Measurements from ENCODE around the gene DUOXA1. TPM values are rescaled to one million over a fixed set of nuclear protein-coding genes. Genes with fewer than 3 reads are reported as not detected.

DUOXA1 gene
- total and polyA plus RNA-seq, 2 of the 4 experiments (the other 2 are of a cell fraction) = 0.02 TPM; not detected in 1

GRCh38 chr15:45163508-45163856 is 33.8 kb upstream of the DUOXA1 start:
- DNase-seq = no peak
- no TSS peak for BruUV-seq (replicated peaks)
- Histone ChIP-seq H3K27ac (ENCODE audit: insufficient read depth, low read length) (no peak overlapping the region), H3K14ac (replicated peaks; ENCODE audit: low read depth, low read length) (0 out of 2 replicates have a peak overlapping the region, but pooled peaks have one; percentile 21), H2AK9ac (replicated peaks; ENCODE audit: low read depth, low read length, poor library complexity) (no peak overlapping the region), H3K36me3 (ENCODE audit: control insufficient read depth, insufficient read depth, low read length) (no peaks in the 10 kb centered on the region), H4K20me1 (ENCODE audit: insufficient read depth, low read length) (no peaks in the 10 kb centered on the region), H3K56ac (ENCODE audit: extremely low read depth, insufficient read depth, low read length) (no peak overlapping the region), H3K79me1 (ENCODE audit: low read depth in 1 of 2, low read length in 2 of 2) (peaks cover 5 to 20% of the 10 kb centered on the region in 2 experiments), H2BK5ac (ENCODE audit: low read depth, low read length, poor library complexity, severe bottlenecking) (no peak overlapping the region), H3K4me1 (ENCODE audit: control insufficient read depth, insufficient read depth, low read length) (peaks cover 8% of the 10 kb centered on the region), H4K5ac (ENCODE audit: low read depth, low read length) (no peak overlapping the region), H3K27me3 (ENCODE audit: control insufficient read depth, insufficient read depth, low read length) (no peaks in the 10 kb centered on the region), H3K4ac (ENCODE audit: low read depth, low read length) (peak overlapping the region; percentile 58; the same call in 1 of the 2 replicates), H2AFZ (replicated peaks; ENCODE audit: low read length, poor library complexity) (peak overlapping the region; percentile 86), H3K23ac (ENCODE audit: low read depth, low read length) (no peak overlapping the region), H3K9me3 (ENCODE audit: control insufficient read depth, insufficient read depth, low read length) (no peaks in the 10 kb centered on the region), H2BK20ac (ENCODE audit: low read depth, low read length) (no peak overlapping the region), H3K18ac (ENCODE audit: low read depth, low read length) (no peak overlapping the region), H3K4me2 (ENCODE audit: low read depth, low read length) (no peak overlapping the region), H3K4me3 (ENCODE audit: insufficient read depth, low read depth, low read length) (no peak overlapping the region), H4K91ac (ENCODE audit: insufficient read depth, low read depth, low read length) (peak overlapping the region; percentile 43; the same call in 1 of the 2 replicates), H2BK120ac (ENCODE audit: low read depth, low read length) (no peak overlapping the region), H4K8ac (ENCODE audit: low read depth in 2 of 2, low read length in 2 of 2) (peak overlapping the region in 1 of 2 experiments; percentile 34; a peak in 1 of 4 replicates), H3K9me1 (ENCODE audit: insufficient read depth, low read length) (peaks cover 6% of the 10 kb centered on the region), H2BK15ac (ENCODE audit: low read depth, low read length) (no peak overlapping the region), H3K9ac (ENCODE audit: low read depth, low read length) (no peak overlapping the region), H2AK5ac (ENCODE audit: low read depth, low read length) (peak overlapping the region; percentile 57)
- POLR2A ChIA-PET (ENCODE audit: unreplicated experiment) = interaction anchor here (1.0 kb wide), 1 partner anchor 238 kb away, joined by 3 read pairs; a partner anchor contains a TSS
- in situ Hi-C loops (cut with MboI; ENCODE audit: low sequenced_read_pairs) = loop anchor here (5.0 kb wide), 1 partner anchor 239 kb away; a partner anchor contains a TSS
- CTCF ChIA-PET = interaction anchor here (0.6 to 3.2 kb wide), 12 partner anchors 34 to 267 kb away, joined by 3 to 27 read pairs (median 4); a partner anchor contains a TSS
- WGBS, 2 experiments (ENCODE audit: extremely low coverage in 2 of 2, insufficient read length in 1 of 2) = 40% methylated on average over 1 of the region's 9 CpGs; no CpG with 5 or more reads in 1 of the 2 experiments
- dilution Hi-C loops (cut with HindIII; ENCODE audit: low sequenced_read_pairs, unreplicated experiment) = no loop called here
- TF ChIP-seq RCOR1 (IDR thresholded peaks at IDR 0.05; ENCODE audit: insufficient replicate concordance, low read length) = no peak
- TF ChIP-seq POLR2A (IDR thresholded peaks at IDR 0.05; ENCODE audit: low read depth, low read length) = no peak
- no peak for TF ChIP-seq MXI1 (IDR thresholded peaks at IDR 0.05; ENCODE audit: borderline replicate concordance, low read depth, low read length)
- TF ChIP-seq SMC3 (IDR thresholded peaks at IDR 0.05; ENCODE audit: low read depth, low read length) = no peak
- TF ChIP-seq ELK1 (IDR thresholded peaks at IDR 0.05; ENCODE audit: borderline replicate concordance, low read depth, low read length) = no peak
- no peak for TF ChIP-seq USF2 (IDR thresholded peaks at IDR 0.05; ENCODE audit: low read depth, low read length)
- no peak for TF ChIP-seq MAZ (IDR thresholded peaks at IDR 0.05; ENCODE audit: borderline replicate concordance, low read depth, low read length)
- TF ChIP-seq MAFK (IDR thresholded peaks at IDR 0.05; ENCODE audit: low read depth, low read length) = no peak
- TF ChIP-seq RFX5 (IDR thresholded peaks at IDR 0.05; ENCODE audit: low read depth, low read length) = no peak
- TF ChIP-seq CTCF (conservative IDR thresholded peaks at IDR 0.05; ENCODE audit: low read depth, low read length) = no peak
- no peak for TF ChIP-seq BHLHE40 (IDR thresholded peaks at IDR 0.05; ENCODE audit: low read depth, low read length)
- TF ChIP-seq RAD21 (IDR thresholded peaks at IDR 0.05; ENCODE audit: low read length) = no peak
- no peak for ATAC-seq (ENCODE audit: low read depth)
- intact Hi-C loops (cut with micrococcal nuclease) = loop anchor here (1.0 kb wide), 3 partner anchors 37 to 294 kb away; no protein-coding TSS in a partner anchor

All from IMR-90 (cell line).